Neural progenitor cell (in vitro differentiated cells): Measurements from ENCODE around the gene STK26. TPM values are rescaled to one million over a fixed set of nuclear protein-coding genes. Genes with fewer than 3 reads are reported as not detected.

Experiments used
- DNase-seq: peaks from one replicate; pipeline ENCODE4 v3.0.0-alpha.2; 2016; ENCODE audit warnings: low spot score
- H2AFZ ChIP-seq: fragments of 200-600 bp; sonication (generic); replicated peaks from 2 replicates; pipeline ENCODE4 v1.6.1; 2016; ENCODE audit warnings: antibody characterized with exemption
- H3F3A ChIP-seq: fragments of 200-600 bp; sonication (generic); 2 replicates; pipeline ENCODE4 v1.6.1; 2016; ENCODE audit warnings: antibody characterized with exemption, low read depth
- H3K27ac ChIP-seq: fragments of 200-600 bp; sonication (generic); 2 replicates; pipeline ENCODE4 v1.5.1; 2016; ENCODE audit warnings: mild to moderate bottlenecking
- H3K27me3 ChIP-seq: fragments of 200-600 bp; sonication (generic); 2 replicates; pipeline ENCODE4 v1.6.1; 2016; ENCODE audit warnings: mild to moderate bottlenecking, moderate library complexity
- H3K36me3 ChIP-seq: fragments of 200-600 bp; sonication (generic); 2 replicates; pipeline ENCODE4 v1.5.1; 2016
- H3K4me1 ChIP-seq: fragments of 200-600 bp; sonication (generic); 2 replicates; pipeline ENCODE4 v1.6.1; 2016; ENCODE audit warnings: mixed run types
- H3K4me2 ChIP-seq: fragments of 200-600 bp; sonication (generic); 2 replicates; pipeline ENCODE4 v1.6.1; 2016
- H3K4me3 ChIP-seq: fragments of 200-600 bp; sonication (generic); 2 replicates; pipeline ENCODE4 v1.5.1; 2016
- H3K79me2 ChIP-seq: fragments of 200-600 bp; sonication (generic); 2 replicates; pipeline ENCODE4 v1.6.1; 2016; ENCODE audit warnings: low read depth
- H3K9ac ChIP-seq: fragments of 200-600 bp; sonication (generic); 2 replicates; pipeline ENCODE4 v1.6.1; 2016
- H3K9me3 ChIP-seq: fragments of 200-600 bp; sonication (generic); 2 replicates; pipeline ENCODE4 v1.5.1; 2016; ENCODE audit warnings: low read depth
- H4K20me1 ChIP-seq: fragments of 200-600 bp; sonication (generic); 2 replicates; pipeline ENCODE4 v1.6.1; 2016; ENCODE audit warnings: low read depth
- H3K27ac Mint-ChIP-seq: 3 replicates; pipeline ENCODE4 v1.8.0; 2021; ENCODE audit warnings: mixed read lengths
- H3K27me3 Mint-ChIP-seq: 2 replicates; pipeline ENCODE4 v1.8.0; 2022; ENCODE audit warnings: low read depth, mild to moderate bottlenecking, inconsistent platforms, moderate library complexity, mixed read lengths; ENCODE audit not compliant: insufficient read depth
- H3K36me3 Mint-ChIP-seq: 3 replicates; pipeline ENCODE4 v1.8.0; 2021; ENCODE audit warnings: mixed read lengths
- H3K4me1 Mint-ChIP-seq: 3 replicates; pipeline ENCODE4 v1.8.0; 2021; ENCODE audit warnings: mixed read lengths
- H3K4me3 Mint-ChIP-seq: 3 replicates; pipeline ENCODE4 v1.8.0; 2021; ENCODE audit warnings: mild to moderate bottlenecking, moderate library complexity, mixed read lengths
- H3K9me3 Mint-ChIP-seq: 3 replicates; pipeline ENCODE4 v1.8.0; 2020; ENCODE audit warnings: mixed read lengths
- CTCF ChIP-seq: fragments of 200-600 bp; sonication (generic); IDR thresholded peaks from 2 replicates; pipeline ENCODE4 v1.5.1; 2017; ENCODE audit warnings: antibody characterized with exemption, mild to moderate bottlenecking
- EZH2 ChIP-seq: fragments of 200-600 bp; sonication (generic); IDR thresholded peaks from 2 replicates; pipeline ENCODE4 v1.6.1; 2017; ENCODE audit warnings: antibody characterized with exemption, mild to moderate bottlenecking, moderate library complexity
- EZH2phosphoT487 ChIP-seq: fragments of 200-600 bp; sonication (generic); IDR thresholded peaks from 2 replicates; pipeline ENCODE4 v1.6.1; 2017; ENCODE audit warnings: antibody characterized with exemption
- total RNA-seq: library from RNA; depleted of rRNA; stranded (reverse); fragments of >200 nt; gene quantifications from 2 replicates; pipeline ENCODE4 v1.2.3, GENCODE V29; 2015; ENCODE audit warnings: low replicate concordance

STK26 gene
- total RNA-seq, 1 donor from 2014 or later = 182 TPM

GRCh38 chrX:132041015-132041414 is 17.9 kb downstream of the STK26 start:
- Mint-ChIP-seq H3K36me3 (no peaks in the 10 kb centered on the region), H3K4me1 (peaks cover 48% of the 10 kb centered on the region), H3K9me3 (no peaks in the 10 kb centered on the region), H3K27me3 (no peaks in the 10 kb centered on the region), H3K27ac (peak overlapping the region; percentile 12), H3K4me3 (no peak overlapping the region)
- peaks cover 94% of the 10 kb centered on the region for H3K79me2 ChIP-seq
- peak; percentile 15 for DNase-seq
- H3F3A ChIP-seq = no peaks in the 10 kb centered on the region
- no peak overlapping the region for H3K9ac ChIP-seq
- no peak overlapping the region for H2AFZ ChIP-seq
- no peak overlapping the region for H3K27ac ChIP-seq
- peaks cover 39% of the 10 kb centered on the region for H3K4me1 ChIP-seq
- peaks cover 5% of the 10 kb centered on the region for H3K9me3 ChIP-seq
- no peak overlapping the region for H3K4me2 ChIP-seq
- no peaks in the 10 kb centered on the region for H3K27me3 ChIP-seq
- peaks cover 45% of the 10 kb centered on the region for H4K20me1 ChIP-seq
- no peak for TF ChIP-seq EZH2phosphoT487
- TF ChIP-seq CTCF = no peak
- no peak for TF ChIP-seq EZH2
- no peak overlapping the region for H3K4me3 ChIP-seq
- H3K36me3 ChIP-seq = no peaks in the 10 kb centered on the region

- Mint-ChIP-seq H3K27me3 (no peaks in the 10 kb centered on the region), H3K4me3 (no peak overlapping the region), H3K9me3 (no peaks in the 10 kb centered on the region), H3K27ac (no peak overlapping the region), H3K4me1 (peaks cover 35% of the 10 kb centered on the region), H3K36me3 (peaks cover 3% of the 10 kb centered on the region)
- Histone ChIP-seq H2AFZ (no peak overlapping the region), H3K4me2 (no peak overlapping the region), H3K9me3 (no peaks in the 10 kb centered on the region), H3K79me2 (peaks cover 93% of the 10 kb centered on the region), H3K9ac (no peak overlapping the region), H3K27ac (no peak overlapping the region), H3F3A (no peaks in the 10 kb centered on the region), H3K4me1 (peaks cover 28% of the 10 kb centered on the region), H3K36me3 (no peaks in the 10 kb centered on the region), H4K20me1 (peaks cover 33% of the 10 kb centered on the region), H3K4me3 (no peak overlapping the region), H3K27me3 (no peaks in the 10 kb centered on the region)
- DNase-seq = no peak
- TF ChIP-seq EZH2phosphoT487 = no peak
- TF ChIP-seq CTCF = no peak
- TF ChIP-seq EZH2 = no peak
Observed at GRCh38 chrX:132043977-132044376, 20.9 kb downstream of the STK26 start.

GRCh38 chrX:132044953-132045352 is 21.9 kb downstream of the STK26 start:
- H3K9me3 ChIP-seq = no peaks in the 10 kb centered on the region
- no peaks in the 10 kb centered on the region for H3K27me3 ChIP-seq
- H3K4me1 Mint-ChIP-seq = peaks cover 32% of the 10 kb centered on the region
- no peak overlapping the region for H3K4me3 ChIP-seq
- no peak overlapping the region for H3K27ac Mint-ChIP-seq
- no peaks in the 10 kb centered on the region for H3K36me3 ChIP-seq
- H3F3A ChIP-seq = no peaks in the 10 kb centered on the region
- H3K79me2 ChIP-seq = peaks cover 87% of the 10 kb centered on the region
- peaks cover 4% of the 10 kb centered on the region for H3K36me3 Mint-ChIP-seq
- H3K9me3 Mint-ChIP-seq = no peaks in the 10 kb centered on the region
- no peak overlapping the region for H3K4me3 Mint-ChIP-seq
- no peak overlapping the region for H3K27ac ChIP-seq
- H2AFZ ChIP-seq = no peak overlapping the region
- peaks cover 33% of the 10 kb centered on the region for H4K20me1 ChIP-seq
- H3K9ac ChIP-seq = no peak overlapping the region
- no peaks in the 10 kb centered on the region for H3K27me3 Mint-ChIP-seq
- no peak for DNase-seq
- TF ChIP-seq CTCF (no peak), EZH2phosphoT487 (no peak), EZH2 (no peak)
- peaks cover 23% of the 10 kb centered on the region for H3K4me1 ChIP-seq
- H3K4me2 ChIP-seq = no peak overlapping the region

GRCh38 chrX:132045456-132045855 is 22.4 kb downstream of the STK26 start:
- Histone ChIP-seq H3K27me3 (no peaks in the 10 kb centered on the region), H3K79me2 (peaks cover 82% of the 10 kb centered on the region), H3K9ac (no peak overlapping the region), H3K36me3 (no peaks in the 10 kb centered on the region), H3K4me3 (no peak overlapping the region), H4K20me1 (peaks cover 28% of the 10 kb centered on the region), H3K27ac (no peak overlapping the region), H3K4me2 (no peak overlapping the region), H3K9me3 (no peaks in the 10 kb centered on the region), H2AFZ (no peak overlapping the region), H3K4me1 (peaks cover 18% of the 10 kb centered on the region), H3F3A (no peaks in the 10 kb centered on the region)
- Mint-ChIP-seq H3K4me1 (peaks cover 28% of the 10 kb centered on the region), H3K9me3 (no peaks in the 10 kb centered on the region), H3K27ac (no peak overlapping the region), H3K4me3 (no peak overlapping the region), H3K27me3 (no peaks in the 10 kb centered on the region), H3K36me3 (peaks cover 6% of the 10 kb centered on the region)
- DNase-seq = no peak
- TF ChIP-seq CTCF (no peak), EZH2 (no peak), EZH2phosphoT487 (no peak)
